KMS-11 (cell line): ENCODE data around the gene LOXL3.

Experiments used
- H2AFZ ChIP-seq: fragments of 200-600 bp; sonication (generic); 2 replicates; pipeline ENCODE4 v1.6.1; 2016; ENCODE audit warnings: antibody characterized with exemption, mixed run types, low read depth
- H3K27ac ChIP-seq: fragments of 200-600 bp; sonication (generic); 2 replicates; pipeline ENCODE4 v1.6.1; 2016; ENCODE audit warnings: mild to moderate bottlenecking, mixed run types
- H3K27me3 ChIP-seq: fragments of 200-600 bp; sonication (generic); 2 replicates; pipeline ENCODE4 v1.6.1; 2017; ENCODE audit warnings: mild to moderate bottlenecking, low read depth, mixed run types, moderate library complexity; ENCODE audit not compliant: insufficient read depth
- H3K36me3 ChIP-seq: fragments of 200-600 bp; sonication (generic); 2 replicates; pipeline ENCODE4 v1.6.1; 2017; ENCODE audit warnings: mild to moderate bottlenecking, mixed run types; ENCODE audit not compliant: insufficient read depth
- H3K4me1 ChIP-seq: fragments of 200-600 bp; sonication (generic); 2 replicates; pipeline ENCODE4 v1.6.1; 2016; ENCODE audit warnings: mild to moderate bottlenecking, low read depth, mixed run types; ENCODE audit not compliant: poor library complexity, severe bottlenecking
- H3K4me2 ChIP-seq: fragments of 200-600 bp; sonication (generic); 2 replicates; pipeline ENCODE4 v1.7.0; 2016; ENCODE audit warnings: mild to moderate bottlenecking, mixed run types
- H3K4me3 ChIP-seq: fragments of 200-600 bp; sonication (generic); IDR thresholded peaks from 2 replicates; pipeline ENCODE4 v1.6.1; 2017; ENCODE audit warnings: low read depth, low read length, mixed read lengths; ENCODE audit not compliant: insufficient read depth
- H3K79me2 ChIP-seq: fragments of 200-600 bp; sonication (generic); 2 replicates; pipeline ENCODE4 v1.6.1; 2016; ENCODE audit warnings: low read depth, mixed run types; ENCODE audit not compliant: insufficient read depth
- H3K9ac ChIP-seq: fragments of 200-600 bp; sonication (generic); 2 replicates; pipeline ENCODE4 v1.6.1; 2016; ENCODE audit warnings: mild to moderate bottlenecking, mixed run types
- H4K20me1 ChIP-seq: fragments of 200-600 bp; sonication (generic); 2 replicates; pipeline ENCODE4 v1.6.1; 2016; ENCODE audit warnings: mild to moderate bottlenecking, mixed run types; ENCODE audit not compliant: insufficient read depth
- CTCF ChIP-seq: fragments of 200-600 bp; sonication (generic); conservative IDR thresholded peaks from 2 replicates; pipeline ENCODE4 v1.6.1; 2017; ENCODE audit warnings: low read depth, mild to moderate bottlenecking, antibody characterized with exemption, low read length, moderate library complexity, mixed read lengths

Gene LOXL3

DNA sequence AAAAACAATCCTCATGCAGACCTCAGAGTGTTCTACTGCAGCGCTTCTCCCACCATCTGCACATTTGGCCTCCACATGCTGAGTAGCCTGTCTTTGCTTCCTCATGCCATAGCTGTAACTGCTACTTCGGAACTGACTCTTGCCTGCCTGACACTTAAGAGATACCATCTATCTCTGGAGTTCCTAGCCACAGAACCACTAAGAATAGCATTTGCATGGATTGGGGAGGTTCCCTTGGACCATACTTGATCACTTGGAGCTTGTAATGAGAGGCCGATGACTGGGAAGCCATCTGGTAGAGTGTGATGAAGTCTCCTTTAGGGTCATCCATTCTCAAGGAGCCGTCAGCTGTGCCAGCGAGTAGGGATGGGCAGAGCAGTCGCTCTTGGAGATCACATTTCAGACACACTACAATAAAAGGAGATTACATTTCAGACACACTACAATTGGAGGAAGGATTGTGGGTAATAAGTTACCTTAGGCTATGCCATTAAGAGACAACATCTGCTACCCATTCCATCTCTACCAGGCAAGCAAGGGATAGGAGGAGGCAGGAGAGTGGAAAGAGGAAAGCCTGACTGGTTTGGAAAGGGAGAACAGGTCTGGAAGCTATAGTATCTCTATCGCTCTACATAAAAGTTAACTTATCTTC lies 22.6 kb upstream of the LOXL3 start:
- Histone ChIP-seq H3K27ac (no peak overlapping the region), H3K79me2 (no peaks in the 10 kb centered on the region), H2AFZ (no peak overlapping the region), H3K27me3 (no peaks in the 10 kb centered on the region), H3K4me2 (no peak overlapping the region), H4K20me1 (no peaks in the 10 kb centered on the region), H3K4me3 (no peak overlapping the region), H3K36me3 (no peaks in the 10 kb centered on the region), H3K4me1 (no peaks in the 10 kb centered on the region), H3K9ac (no peak overlapping the region)
- no peak for TF ChIP-seq CTCF

- Histone ChIP-seq H3K4me2 (no peak overlapping the region), H3K9ac (no peak overlapping the region), H4K20me1 (no peaks in the 10 kb centered on the region), H3K36me3 (no peaks in the 10 kb centered on the region), H3K4me3 (no peak overlapping the region), H3K27ac (no peak overlapping the region), H3K4me1 (no peaks in the 10 kb centered on the region), H3K79me2 (no peaks in the 10 kb centered on the region), H3K27me3 (no peaks in the 10 kb centered on the region), H2AFZ (no peak overlapping the region)
- TF ChIP-seq CTCF: no peak
These were observed 21.6 kb upstream of the LOXL3 start for GRCh38 chr2:74575320-74575719.

GRCh38 chr2:74573747-74574562 lies 20.2 kb upstream of the LOXL3 start:
- H3K4me2 ChIP-seq: no peak overlapping the region
- no peak overlapping the region for H3K4me3 ChIP-seq
- no peaks in the 10 kb centered on the region for H4K20me1 ChIP-seq
- no peak overlapping the region for H3K27ac ChIP-seq
- no peaks in the 10 kb centered on the region for H3K36me3 ChIP-seq
- no peak overlapping the region for H3K9ac ChIP-seq
- no peak for TF ChIP-seq CTCF
- no peaks in the 10 kb centered on the region for H3K27me3 ChIP-seq
- H3K79me2 ChIP-seq: no peaks in the 10 kb centered on the region
- H2AFZ ChIP-seq: no peak overlapping the region
- no peaks in the 10 kb centered on the region for H3K4me1 ChIP-seq

DNA sequence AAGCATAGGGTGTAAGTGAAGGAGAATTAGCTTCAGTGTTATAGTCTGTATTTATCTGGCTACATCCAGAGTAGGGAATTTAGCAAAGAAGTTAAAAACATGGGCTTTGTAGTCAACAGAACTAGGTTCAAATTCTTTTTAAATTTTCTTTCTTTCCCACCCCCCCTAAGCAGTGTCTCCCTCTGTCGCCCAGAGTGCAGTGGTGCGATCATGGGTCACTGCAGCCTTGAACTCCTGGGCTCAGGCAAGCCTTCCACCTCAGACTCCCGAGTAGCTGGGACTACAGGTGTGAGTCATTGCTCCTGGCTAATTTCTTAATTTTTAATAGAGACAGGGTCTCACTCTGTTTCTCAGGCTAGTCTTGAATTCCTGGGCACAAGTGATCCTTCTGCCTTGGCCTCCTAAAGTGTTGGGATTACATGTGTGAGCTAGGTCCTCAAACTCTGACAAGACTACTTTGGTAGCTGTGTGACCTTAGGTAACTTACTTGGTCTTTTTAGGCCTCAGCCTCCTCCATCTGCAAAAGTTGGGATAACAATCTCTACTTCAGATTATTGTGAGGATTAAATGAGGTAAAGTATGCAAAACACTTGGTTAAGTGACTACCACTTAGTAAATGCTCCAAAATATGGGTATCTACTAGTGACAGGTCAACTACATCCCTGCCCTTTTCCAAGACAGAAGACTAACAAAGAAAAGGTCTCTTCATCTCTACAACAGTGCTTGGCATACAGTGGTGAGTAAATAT lies 18.6 kb upstream of the LOXL3 start:
- no peak overlapping the region for H3K4me2 ChIP-seq
- H3K27ac ChIP-seq: no peak overlapping the region

More for the DNA sequence above, 18.6 kb upstream of the LOXL3 start:
- Histone ChIP-seq H3K9ac (no peak overlapping the region), H2AFZ (no peak overlapping the region), H4K20me1 (no peaks in the 10 kb centered on the region), H3K4me1 (no peaks in the 10 kb centered on the region), H3K4me3 (no peak overlapping the region), H3K36me3 (no peaks in the 10 kb centered on the region), H3K79me2 (no peaks in the 10 kb centered on the region), H3K27me3 (no peaks in the 10 kb centered on the region)
- TF ChIP-seq CTCF: no peak
